SH-SY5Y (cell line): Measurements from ENCODE around the gene CSNK1E.

Source experiments
- GATA2 ChIP-seq: IDR thresholded peaks from 2 replicates; pipeline ENCODE4 v1.6.1; 2011; ENCODE audit warnings: mild to moderate bottlenecking, low read depth, low read length
- GATA3 ChIP-seq: IDR thresholded peaks from 2 replicates; pipeline ENCODE4 v1.6.1; 2011; ENCODE audit warnings: low read depth, mild to moderate bottlenecking, low read length, moderate library complexity

DNA sequence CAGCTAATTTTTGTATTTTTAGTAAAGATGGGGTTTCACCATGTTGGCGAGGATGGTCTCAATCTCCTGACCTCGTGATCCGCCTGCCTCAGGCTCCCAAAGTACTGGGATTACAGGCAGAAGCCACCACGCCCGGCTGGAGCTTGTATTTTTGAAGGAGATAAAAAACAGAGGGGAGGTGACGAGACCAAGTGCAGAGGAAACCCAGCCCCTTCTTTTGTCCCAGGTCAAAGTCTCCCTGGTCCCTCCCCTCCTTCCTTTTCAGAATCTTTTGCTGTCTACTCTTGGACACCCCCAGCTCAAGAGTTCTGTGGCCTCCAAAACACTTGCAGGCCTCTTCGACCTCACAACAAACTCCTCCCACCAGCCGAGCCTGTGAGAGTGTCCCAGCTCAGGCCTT is 32.2 kb downstream of the CSNK1E start:
- TF ChIP-seq GATA2 = no peak
- TF ChIP-seq GATA3 = no peak
